ENCODE results near the gene AHCYL2.

The AHCYL2 gene

DNA sequence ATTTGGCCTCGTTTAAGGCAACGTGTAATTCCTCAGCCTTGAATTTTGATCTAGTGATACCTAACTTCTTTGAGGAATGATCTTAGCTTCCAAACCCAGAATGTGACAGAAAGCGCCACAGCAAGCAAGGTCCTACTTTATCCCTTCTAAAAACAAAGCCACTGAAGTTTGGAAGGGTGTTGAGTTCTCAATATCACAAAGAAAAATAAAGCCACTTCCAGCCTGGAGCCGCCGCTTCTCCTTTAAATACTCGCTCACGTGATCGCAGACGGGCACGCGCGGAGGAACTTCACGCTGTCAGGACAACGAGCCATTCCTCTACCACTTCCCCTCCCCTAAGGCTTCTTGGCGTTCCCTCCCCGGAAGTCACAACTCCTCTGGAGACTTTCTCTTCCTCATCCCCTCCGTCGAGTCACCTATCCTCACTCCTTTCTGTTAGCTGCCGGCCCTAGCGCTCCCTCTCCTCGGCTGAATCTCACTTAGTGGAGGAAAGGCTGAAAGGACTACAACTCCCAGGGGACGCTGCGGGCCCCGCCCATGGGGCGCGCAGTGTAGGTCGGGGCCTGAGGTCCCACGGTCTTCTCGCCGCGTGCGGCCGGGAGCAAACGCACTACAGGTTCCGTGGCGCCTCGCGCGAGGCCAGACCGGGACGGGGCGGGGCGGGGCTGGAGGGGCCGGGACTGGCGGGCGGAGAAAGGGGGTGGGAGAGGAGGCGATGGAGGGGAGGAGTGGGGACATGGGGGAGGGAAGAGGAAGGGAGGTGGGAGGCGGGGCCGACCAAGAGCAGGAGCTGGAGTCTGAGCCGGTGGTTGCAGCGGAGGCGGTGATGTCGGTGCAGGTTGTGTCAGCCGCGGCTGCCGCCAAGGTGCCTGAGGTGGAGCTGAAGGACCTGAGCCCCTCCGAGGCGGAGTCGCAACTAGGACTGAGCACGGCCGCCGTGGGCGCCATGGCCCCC lies at the start of gene AHCYL2:
Gene AHCYL2 (plus strand): TSS at position 780 of the 955 bp plus-strand sequence.
- DNase-seq: peak; percentile 97

DNA sequence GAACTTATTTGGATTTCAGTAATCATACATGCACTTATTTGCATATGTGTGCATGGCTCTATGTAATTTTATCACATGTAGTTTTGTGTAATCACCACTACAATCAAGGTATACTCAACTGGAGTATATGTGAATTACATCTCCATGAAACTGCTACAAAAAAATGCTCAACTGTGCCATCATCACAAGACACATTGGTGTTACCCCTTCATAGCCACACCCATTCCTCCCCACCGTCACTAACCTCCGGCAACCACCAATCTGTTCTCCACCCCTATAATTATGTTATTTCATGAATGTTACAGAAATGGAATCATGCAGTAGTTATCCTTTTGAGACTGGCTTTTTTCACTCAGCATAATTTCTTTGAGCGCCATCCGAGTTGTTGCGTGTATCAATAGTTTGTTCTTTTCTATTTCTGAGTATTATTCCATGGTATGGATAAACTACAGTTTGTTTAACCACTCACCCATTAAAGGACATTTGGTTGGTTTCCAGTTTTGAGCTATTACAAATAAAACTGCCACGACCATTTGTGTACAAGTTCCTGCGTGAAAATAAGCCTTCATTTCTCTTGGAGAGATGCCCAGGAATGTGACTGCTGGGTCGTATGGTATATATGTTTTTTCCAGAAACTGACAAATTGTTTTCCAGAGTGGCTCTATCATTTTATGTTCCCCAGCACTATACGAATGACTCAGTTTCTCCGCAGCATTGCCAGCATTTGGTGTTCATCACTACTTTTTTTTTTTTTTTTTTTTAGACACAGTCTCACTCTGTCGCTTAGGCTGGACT lies 47.7 kb upstream of the AHCYL2 start:
- DNase-seq: no peak

GRCh38 chr7:129184981-129185670 lies 39.7 kb upstream of the AHCYL2 start:
- DNase-seq: no peak

DNA sequence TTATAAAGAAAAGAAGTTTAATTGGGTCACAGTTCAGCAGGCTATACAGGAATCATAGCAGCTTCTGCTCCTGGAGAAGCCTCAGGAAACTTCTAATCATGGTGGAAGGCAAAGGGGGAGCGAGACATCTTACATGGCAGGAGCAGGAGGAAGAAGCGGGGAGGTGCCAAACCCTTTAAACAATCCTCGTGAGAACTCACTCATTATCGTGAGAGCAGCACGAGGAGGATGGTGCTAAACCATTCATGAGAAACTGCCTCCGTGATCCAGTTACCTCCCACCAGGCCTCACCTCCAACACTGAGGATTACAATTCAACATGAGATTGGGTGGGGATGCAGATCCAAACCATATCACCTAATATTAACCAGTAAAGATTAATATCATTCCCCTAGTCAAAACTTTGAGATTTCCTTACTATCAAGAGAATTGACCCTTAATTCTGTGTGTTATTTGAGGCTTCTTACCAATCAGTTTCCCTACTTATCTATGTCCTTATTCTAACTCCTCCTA lies 38.0 kb upstream of the AHCYL2 start:
- DNase-seq: no peak

GRCh38 chr7:129187681-129188371 lies 37.0 kb upstream of the AHCYL2 start:
- DNase-seq: no peak

DNA sequence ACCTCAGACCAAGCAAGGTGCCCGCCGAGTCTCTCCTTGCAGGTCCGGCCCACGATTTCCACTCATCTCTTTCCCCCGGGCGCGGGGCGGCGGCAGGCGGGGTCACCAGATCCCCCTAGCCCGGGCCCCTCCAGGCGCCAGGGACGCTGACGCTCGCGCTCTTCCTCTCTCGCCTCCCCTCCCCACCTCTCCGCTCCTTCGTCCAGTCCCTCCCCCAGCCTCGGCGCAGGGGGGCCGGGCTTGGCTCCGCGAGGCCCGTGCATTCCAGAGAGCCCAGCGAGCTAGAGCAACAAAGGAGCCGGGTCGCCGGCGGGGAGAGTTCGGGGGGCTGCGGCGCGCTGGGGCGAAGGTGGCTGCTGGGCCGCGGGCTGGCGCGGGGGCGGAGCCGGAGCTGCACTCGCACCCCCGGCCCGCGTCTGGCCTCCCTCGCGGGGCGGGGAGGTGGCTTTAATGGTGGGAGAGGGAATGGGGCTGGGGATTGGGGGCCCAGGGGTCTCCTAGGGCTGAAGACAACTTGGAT lies 36.4 kb upstream of the AHCYL2 start, which contains the start of gene SMO:
Gene SMO (plus strand): TSS at position 262 of the 520 bp plus-strand sequence. CDS start 519 bp downstream, outside the sequence.
- DNase-seq: no peak

DNA sequence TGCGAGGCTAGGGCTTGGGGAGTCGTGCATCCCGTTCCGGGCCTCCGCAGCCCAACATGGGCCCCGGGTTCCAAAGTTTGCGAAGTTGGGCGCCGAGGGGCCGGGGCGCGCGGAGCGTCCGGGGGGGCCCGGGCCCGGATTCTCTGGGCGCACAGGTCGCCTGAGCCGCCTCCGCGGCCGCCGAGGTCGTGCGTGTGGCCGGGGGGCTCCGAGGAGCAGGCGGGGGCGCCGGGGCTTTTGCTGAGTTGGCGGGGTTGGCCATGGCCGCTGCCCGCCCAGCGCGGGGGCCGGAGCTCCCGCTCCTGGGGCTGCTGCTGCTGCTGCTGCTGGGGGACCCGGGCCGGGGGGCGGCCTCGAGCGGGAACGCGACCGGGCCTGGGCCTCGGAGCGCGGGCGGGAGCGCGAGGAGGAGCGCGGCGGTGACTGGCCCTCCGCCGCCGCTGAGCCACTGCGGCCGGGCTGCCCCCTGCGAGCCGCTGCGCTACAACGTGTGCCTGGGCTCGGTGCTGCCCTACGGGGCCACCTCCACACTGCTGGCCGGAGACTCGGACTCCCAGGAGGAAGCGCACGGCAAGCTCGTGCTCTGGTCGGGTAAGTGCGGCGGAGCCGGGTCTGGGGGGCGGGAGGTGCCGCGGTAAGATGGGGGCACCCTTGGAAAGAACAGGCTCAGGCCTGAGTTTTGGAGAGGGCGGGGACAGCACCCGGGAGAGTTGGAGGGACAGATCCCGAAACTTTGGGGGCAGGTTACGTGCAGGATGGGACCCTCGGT lies 35.8 kb upstream of the AHCYL2 start:
- no peak for DNase-seq

GRCh38 chr7:129189661-129190310 lies 35.0 kb upstream of the AHCYL2 start:
- DNase-seq: no peak

GRCh38 chr7:129191272-129191671 lies 33.6 kb upstream of the AHCYL2 start:
- no peak for DNase-seq

DNA sequence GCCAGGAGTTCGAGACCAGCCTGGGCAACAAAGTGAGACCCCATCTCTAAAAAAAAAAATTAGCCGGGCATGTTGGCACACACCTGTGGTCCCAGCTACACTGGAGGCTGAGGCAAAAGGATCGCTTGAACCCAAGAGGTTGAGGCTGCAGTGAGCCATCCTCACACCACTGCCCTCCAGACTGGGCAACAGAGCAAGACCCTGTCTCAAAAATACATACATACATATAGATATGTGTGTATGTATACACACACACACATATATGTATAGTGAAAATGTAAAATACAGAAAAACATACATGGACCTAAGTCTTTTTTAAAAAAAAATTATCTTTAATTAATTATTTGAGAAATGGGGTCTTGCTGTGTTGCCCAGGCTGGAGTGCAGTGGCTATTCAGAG lies 30.9 kb upstream of the AHCYL2 start:
- DNase-seq: no peak

- no peak for DNase-seq
Measured at GRCh38 chr7:129197771-129198170, 27.1 kb upstream of the AHCYL2 start.

DNA sequence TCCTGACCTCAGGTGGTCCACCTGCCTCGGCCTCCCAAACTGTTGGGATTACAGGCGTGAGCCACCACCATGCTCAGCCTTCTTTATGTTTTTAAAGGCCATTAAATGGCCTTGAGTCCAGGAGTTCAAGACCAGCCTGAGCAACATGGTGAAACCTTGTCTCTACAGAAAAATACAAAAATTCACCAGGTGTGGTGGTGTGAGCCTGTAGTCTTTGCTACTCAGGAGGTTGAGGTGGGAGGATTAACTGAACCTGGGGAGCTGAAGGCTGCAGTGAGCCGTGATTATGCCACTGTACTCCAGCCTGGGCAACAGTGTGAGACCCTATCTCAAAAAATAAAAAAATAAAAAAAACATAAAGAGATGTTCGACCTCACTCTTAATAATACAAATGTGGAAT lies 25.4 kb upstream of the AHCYL2 start:
- no peak for DNase-seq

- DNase-seq: no peak
Measured at GRCh38 chr7:129202058-129202777, 22.6 kb upstream of the AHCYL2 start.

DNA sequence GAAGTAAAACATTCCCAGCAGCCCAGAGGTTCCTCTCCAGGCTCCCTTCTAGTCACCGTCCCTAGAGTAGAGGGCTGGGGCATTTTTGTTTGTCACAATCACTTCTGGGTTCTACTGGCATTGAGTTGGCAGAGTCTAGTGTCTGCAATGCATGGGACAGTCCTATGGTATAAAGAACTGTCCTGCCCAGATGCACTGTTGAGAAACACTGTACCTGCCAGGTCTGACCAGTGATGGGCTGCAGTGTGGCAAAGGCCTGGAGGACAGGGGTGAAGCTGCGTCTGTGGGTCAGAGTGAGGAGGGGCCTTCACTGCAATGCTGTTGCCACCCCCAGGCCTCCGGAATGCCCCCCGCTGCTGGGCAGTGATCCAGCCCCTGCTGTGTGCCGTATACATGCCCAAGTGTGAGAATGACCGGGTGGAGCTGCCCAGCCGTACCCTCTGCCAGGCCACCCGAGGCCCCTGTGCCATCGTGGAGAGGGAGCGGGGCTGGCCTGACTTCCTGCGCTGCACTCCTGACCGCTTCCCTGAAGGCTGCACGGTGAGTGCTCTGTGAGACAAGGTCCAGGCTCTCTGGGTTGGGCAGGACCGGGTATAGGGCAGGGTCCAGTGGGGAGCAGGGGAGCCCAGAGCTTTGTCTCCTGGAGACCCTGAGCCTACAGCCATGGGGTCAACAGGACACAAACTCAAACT lies 21.6 kb upstream of the AHCYL2 start:
- no peak for DNase-seq

DNA sequence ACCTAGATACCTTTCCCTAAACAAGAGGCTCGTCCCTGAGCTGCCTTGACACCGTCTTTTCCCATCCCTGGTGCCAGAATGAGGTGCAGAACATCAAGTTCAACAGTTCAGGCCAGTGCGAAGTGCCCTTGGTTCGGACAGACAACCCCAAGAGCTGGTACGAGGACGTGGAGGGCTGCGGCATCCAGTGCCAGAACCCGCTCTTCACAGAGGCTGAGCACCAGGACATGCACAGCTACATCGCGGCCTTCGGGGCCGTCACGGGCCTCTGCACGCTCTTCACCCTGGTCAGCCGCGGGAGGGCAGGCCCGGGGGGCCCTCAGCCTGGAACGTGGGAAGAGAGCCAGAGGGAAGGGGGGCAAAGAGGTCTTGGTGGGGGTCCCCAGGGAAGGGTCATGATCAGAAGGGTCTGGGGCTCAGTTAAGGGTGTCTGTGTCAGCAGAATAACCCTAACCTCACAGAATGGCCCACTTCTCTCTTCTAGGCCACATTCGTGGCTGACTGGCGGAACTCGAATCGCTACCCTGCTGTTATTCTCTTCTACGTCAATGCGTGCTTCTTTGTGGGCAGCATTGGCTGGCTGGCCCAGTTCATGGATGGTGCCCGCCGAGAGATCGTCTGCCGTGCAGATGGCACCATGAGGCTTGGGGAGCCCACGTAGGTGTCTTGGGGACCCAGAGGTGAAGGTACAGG lies 19.6 kb upstream of the AHCYL2 start:
- DNase-seq: no peak

DNA sequence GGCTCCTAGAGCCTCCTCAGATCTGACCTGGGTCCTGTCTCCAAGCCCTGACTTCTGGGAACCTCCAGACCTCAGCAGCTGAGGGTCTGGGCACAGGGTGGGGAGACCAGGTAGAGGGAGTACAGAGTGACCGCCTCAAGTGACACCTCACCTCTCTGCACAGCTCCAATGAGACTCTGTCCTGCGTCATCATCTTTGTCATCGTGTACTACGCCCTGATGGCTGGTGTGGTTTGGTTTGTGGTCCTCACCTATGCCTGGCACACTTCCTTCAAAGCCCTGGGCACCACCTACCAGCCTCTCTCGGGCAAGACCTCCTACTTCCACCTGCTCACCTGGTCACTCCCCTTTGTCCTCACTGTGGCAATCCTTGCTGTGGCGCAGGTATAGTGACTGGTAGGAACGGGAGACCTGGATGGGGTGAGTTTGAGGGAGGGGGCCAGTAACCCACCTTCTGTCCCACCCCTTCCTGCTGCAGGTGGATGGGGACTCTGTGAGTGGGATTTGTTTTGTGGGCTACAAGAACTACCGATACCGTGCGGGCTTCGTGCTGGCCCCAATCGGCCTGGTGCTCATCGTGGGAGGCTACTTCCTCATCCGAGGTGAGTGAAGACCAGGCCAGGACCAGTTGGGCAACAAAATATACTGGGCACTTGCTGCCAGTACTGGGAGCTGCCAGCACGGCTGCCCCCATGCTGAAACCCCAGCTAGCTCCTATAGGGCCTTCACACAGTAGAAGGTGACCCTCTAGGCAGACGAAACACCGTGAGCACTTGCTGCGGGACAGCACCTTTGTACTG lies 18.6 kb upstream of the AHCYL2 start:
- DNase-seq: no peak

GRCh38 chr7:129208667-129209066 lies 16.2 kb upstream of the AHCYL2 start:
- DNase-seq: no peak

Data from activated naive CD4-positive, alpha-beta T cell treated with Interleukin-2 at 50 U/mL for 16 hours (primary cell).